Stimulated activated CD8-positive, alpha-beta memory T cell treated with anti-CD3 and anti-CD28 coated beads, Interleukin-15, amount 100 ng/mL, for 1 hour (primary cell): ENCODE data around the gene ATP6V1G3.
"Not testable (repeated sequence)": the region's sequence is repeated elsewhere in the genome, so short reads cannot be mapped to it uniquely, and the experiment has no call there.

Experiments used
- DNase-seq: peaks from one replicate; pipeline ENCODE4 v3.0.0-alpha.2; 2020; ENCODE audit warnings: low read depth

Gene ATP6V1G3

GRCh38 chr1:198542632-198543031 is 2.2 kb upstream of the ATP6V1G3 start:
- no peak for DNase-seq

DNA sequence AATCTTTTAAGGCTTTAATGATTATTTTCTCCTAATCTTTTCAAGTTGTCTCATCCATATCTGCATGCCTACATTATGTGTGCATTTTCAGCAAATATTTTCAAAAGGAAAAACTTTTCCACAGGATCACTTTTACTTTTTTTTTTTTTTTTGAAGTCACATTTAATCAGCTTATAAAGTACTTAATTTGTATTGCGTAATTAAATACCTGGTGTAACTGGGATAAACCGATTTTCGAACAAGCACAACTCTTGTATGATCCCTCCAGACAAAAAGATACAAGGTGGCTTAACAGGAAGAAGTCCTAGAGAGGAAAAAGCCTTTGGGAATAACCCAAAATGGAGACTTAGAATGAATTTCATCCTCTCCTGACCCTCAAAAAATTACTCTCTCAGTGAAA is 1.3 kb upstream of the ATP6V1G3 start:
- DNase-seq: no peak

- DNase-seq: no peak
Measured at GRCh38 chr1:198538579-198539364, 1.7 kb downstream of the ATP6V1G3 start.

DNA sequence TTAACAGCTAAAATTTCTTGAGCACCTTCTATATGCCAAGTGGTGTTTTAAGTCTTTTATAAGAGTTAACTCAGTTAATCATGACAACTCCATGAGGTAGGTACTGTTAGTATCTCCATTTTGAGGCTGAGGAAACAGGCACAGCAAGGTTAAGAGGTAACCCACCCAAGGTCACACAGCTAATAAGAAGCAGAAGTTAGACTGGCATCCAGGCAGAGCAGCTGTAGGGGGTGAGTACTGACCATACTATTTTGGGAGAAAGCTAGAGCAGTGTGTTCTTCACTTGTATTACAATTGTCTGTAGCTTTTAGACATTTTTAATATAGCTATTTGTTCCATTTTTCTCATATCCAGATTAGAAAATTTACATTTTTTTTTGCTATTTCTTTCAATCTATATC is 4.8 kb downstream of the ATP6V1G3 start:
- no peak for DNase-seq

DNA sequence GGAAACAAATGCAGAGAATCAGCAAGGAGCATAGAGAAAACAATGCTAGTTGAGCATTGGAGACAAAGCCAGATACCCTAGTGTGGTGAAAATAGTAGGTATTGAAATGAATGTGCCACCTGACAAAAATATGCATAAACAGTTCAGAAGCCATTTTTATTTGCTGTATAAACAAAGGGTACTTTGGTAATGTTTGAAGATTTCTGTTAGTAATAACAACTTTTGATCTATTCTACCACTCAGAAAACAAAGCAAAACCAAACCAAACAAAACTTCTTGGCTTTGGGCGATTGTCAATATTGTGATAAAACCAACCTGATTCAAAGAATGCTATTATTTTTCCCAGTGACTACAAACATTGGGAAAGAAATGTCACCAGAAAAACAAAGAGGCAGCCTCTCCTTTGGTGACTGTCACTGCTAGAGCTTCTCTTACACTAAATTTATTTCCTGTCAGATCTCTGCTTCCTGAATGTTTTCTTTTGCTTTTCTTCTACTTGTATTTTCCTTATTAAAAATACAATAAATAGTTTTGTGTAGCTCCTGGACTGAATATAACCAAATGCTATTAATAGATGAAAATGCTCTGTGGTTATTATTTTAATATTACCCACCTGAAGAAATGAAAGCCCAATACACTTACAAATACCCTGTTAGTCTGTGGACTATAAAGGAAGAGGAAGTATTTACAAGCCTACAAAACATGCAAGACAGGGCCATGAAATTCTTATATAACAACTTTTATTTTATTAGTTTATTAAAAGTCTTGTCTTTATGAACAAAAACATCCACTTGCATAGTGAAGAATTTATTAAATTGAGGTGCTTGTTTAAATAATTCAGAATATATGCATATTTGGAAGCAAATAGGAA is 5.7 kb downstream of the ATP6V1G3 start:
- DNase-seq: no peak

DNA sequence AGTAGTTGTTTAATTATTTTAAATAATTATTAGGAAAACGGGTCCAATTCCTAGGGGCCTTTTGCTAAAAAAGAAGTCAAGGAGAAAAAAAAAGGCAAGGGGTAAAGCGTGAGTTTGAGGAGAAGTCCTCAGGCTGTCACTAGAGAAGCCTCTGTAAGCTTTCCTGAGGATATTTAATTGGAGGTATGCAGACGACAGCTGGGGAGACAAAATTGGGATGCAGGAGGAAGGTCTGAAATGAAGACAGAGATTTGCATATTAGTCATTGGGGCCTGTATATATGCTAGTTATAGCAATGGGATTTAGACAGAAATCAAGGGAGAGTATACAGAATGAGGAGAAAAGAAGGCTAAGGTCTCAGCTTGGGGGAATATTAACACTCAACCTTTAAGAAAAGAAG is 8.6 kb downstream of the ATP6V1G3 start:
- DNase-seq: no peak

DNA sequence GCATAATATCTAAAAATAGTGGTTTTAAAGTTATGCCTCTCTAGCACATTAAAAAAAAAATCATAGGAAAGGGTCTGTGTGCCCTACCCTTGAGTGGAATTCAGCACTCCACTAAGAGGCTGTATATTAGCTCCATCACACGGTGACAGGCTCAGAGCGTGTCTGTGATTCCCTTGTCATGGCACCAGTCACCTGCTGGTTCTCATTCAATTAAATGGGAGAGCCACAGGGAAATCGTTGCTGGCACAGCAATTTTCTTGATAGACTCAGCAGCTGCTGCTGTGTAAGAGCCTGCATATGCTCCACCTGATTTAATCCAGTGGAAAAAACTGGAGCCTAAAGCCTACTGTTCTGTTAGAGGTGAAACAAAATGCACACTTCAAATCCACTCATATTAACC is 9.5 kb downstream of the ATP6V1G3 start:
- no peak for DNase-seq

GRCh38 chr1:198529414-198529813 is 11.1 kb downstream of the ATP6V1G3 start:
- no peak for DNase-seq

DNA sequence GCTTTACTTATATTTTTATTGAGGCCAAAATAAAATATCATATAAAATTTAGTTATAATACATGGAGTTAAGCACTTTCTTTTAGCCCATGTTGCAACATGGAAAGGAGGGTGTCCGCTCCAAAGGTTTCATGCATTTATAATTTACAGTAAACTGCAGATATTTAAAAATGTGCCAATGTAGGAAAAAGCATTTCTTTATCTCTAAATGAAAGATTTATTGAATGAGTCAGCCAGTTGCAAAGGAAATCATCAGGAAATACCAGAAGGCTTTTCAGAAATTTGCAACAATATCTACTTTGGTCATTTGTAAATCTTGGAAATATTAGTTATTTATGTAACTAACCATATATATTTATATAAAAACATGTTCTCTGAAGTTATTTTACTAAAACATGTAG is 12.1 kb downstream of the ATP6V1G3 start:
- no peak for DNase-seq

DNA sequence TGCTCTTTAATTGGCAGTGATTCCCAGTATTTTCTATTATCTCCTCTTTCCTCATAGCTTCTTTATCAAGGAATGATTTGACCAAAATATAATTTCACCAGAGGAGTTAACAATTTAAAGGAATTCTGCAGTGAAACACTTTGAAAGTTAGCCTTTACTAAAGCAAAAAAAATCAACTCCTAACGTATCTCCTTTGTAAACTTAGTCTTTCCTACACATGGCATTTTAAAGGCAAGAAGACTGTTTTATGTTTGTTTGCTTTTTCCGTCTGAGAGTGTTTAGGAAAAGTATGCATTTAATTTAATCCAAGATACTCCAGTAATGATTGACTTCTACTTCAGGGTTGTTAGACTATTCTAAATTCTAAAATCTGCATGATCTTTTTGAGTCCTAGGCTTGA is 15.9 kb downstream of the ATP6V1G3 start:
- DNase-seq: no peak

DNA sequence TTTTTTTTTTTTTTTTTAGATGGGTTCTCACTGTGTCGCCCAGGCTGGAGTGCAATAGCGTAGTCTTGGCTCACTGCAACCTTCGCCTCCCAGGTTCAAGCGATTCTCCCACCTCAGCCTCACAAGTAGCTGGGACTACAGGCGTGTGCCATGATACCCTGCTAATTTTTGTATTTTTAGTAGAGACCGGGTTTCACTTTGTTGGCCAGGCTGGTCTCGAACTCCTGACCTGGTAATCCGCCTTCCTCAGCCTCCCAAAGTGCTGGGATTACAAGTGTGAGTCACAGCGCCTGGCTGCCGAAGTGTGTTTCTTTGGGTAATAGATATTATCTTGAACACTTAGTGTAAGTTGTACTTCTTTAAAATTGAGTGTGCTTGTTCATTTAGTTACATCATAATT is 16.4 kb downstream of the ATP6V1G3 start:
- not testable (repeated sequence) for DNase-seq

DNA sequence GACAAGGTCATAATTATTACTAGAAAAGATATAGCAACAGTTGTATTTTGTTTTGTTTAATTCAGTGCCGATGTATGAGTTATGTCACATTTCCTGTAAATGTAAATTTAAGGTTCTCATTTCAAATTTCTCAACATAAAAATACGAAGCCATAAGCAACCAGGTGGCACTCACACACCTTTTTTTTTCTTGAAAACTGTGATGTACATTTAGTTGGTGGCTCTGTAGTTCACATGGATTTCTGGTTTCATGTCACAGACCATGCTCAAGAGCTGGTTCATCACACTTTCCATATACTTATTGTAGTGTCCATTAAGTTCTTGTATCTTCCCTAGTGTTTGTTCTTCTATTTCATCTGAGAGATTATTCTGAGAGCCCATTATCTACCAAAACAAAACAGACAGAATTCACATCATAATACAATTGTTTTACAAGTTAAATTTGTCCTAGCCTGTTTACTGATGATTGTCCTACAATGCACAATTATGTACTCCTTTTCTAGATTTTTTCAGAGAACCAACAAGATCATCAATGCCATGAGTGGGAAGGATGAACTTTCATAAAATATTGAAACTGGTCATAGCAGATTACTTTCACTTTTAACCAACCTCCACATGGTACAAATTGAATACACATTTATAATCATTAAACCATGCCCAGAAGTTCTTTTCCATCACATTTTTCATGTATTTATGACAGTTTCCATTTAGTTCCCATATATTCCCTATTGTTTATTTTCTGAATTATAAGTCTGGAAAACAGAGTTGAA is 17.1 kb downstream of the ATP6V1G3 start:
- DNase-seq: no peak

DNA sequence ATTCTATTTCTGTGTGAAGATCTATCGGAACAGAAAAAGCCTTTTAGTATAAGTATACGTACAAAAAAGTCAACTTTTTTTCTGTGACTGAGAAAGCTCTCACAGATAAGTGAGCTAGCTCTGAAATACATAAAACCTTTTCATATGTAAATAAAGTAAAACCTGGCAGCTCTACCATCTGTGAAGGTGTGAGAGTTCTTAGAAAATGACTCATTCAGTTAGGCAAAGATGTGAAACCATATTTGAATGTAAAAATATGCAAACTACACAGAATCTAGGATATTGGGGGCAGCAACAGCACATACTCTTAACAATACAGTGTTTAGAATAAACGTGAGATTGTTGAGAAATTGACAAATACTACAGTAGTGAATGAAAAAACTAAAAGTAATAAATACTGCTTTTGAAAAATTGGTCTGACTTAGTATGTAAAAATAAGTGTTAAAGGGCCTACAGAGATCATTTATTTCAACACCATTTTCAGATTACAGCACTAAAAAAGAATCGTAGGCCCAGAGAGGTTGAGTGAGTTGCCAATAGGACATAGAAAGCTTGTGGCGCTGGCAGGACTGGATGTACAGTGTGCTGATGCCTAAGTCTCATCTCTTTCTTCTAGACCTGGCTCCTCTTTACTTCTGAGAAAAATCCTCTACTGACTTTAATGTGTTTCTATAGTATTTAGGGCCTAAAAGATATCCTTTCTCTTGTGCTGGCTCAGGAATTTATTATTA is 19.8 kb downstream of the ATP6V1G3 start:
- DNase-seq: no peak

DNA sequence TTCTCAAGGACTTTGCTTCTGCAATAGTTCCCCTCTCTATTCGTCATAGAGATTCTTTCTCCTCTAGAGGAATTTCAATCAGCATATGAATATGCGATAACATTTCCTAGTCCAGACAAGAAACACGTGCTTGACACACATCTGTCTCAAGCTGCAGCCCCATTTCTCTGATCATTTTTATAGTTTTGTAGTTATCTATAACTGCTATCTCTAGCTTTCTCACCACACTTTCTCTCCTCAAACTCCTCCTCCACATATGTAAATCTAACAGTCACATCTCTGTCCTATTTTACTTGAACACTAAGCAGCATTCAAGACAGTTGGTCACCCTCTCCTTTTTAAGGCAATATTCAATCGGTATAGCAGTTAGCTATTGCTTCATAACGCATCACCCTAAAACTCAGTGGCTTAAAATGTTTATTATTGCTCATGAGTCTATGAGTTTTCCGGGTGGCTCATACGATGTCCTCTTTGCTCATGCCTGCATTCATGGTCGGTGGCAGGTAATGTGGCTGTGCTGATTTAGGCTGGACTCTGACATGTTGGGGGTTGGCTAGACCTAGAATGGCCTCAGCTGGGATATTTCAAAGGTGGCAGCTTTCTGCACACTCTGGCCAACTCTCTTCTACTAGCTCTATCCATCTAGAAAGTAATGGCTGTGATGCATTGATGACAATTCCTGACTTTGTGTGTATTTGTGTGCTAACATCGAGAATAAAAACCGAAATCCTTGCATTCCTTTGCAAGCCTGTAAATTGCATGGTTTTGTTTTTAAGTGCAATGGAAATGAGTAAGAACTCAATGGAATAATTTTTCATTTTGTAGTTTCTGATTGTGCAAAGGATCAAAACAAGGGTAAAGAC is 20.6 kb downstream of the ATP6V1G3 start:
- DNase-seq: no peak

- no peak for DNase-seq
Measured at GRCh38 chr1:198517623-198518199, 22.8 kb downstream of the ATP6V1G3 start.

- DNase-seq: no peak
Measured at GRCh38 chr1:198500096-198500495, 40.4 kb downstream of the ATP6V1G3 start.

DNA sequence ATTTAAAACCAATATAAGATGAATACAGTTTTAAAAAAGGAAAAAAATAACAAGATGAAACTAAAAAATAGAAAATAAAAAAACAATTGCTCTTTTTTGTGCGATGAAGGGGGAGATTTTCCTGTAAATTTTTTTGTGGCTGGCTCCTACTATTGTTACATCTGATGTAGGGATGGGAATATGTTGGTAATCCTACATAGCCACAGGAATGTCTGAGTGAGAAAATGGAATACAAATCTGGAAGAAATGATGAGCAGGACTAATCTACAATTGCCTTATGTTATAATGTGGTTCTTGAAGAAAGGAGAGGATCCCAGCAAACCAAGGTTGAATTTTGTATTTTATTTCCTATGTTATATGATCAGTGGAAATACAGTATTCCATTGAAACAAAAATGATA is 40.9 kb downstream of the ATP6V1G3 start:
- no peak for DNase-seq

- DNase-seq: no peak
Measured at GRCh38 chr1:198498881-198499280, 41.6 kb downstream of the ATP6V1G3 start.

GRCh38 chr1:198498103-198498385 is 42.4 kb downstream of the ATP6V1G3 start:
- no peak for DNase-seq

DNA sequence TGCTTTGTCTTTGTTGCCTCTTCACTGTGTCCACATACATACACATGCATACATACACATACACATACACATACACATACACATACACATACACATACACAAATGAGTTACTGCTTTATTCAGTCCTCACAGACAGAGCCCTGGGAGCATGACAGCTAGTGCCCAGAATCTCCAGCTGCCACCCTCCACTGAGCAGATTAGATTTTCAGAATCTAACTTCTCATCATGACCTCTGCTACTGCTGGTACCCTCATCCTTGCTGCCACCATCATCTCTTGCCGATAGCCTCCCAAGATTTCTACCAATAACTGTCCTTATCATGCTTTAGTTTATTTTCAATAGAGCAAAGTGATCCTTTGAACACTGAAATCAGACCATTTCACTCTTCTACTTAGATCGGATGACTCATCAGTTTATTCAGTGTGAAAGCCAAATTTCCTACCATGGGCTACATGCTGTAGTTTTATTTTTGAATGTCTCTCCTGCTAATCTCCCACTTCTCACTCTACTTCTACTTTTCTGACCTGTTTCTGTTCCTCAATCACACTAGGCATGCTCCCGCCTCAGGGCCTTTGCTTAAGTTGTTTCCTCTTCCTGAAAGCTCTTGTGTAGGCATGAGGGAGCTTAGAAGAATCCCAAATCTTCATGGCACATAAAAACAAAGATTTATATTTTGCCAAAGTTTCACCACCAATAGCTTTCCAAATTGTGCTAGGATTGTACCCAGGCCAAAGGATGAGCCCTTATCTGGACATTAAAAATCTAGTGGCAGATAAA is 43.0 kb downstream of the ATP6V1G3 start:
- no peak for DNase-seq
